ENCODE data around the gene PRKG2.
"Not testable (repeated sequence)": the region's sequence is repeated elsewhere in the genome, so short reads cannot be mapped to it uniquely, and the experiment has no call there.

PRKG2 gene

DNA sequence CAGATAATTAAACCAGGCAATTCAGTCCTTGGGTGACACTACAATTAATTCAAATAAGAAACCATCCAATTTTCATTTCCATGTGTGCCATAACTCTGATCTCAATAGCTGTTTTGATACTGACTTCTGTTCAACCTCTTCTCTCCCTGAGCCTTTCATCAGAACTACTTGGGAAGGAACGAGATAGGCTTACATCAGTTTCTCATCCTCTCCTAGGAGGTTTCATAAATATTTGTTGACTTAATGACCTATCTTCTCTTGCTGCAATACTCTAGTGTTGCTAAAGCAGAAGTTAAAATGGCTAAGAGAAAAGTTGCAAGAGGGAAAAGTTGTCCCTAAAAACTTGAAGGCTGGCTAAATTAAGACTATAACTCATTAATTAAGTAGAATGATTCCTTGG lies 41.8 kb downstream of the PRKG2 start:
- TF ChIP-seq, protein P1, sequence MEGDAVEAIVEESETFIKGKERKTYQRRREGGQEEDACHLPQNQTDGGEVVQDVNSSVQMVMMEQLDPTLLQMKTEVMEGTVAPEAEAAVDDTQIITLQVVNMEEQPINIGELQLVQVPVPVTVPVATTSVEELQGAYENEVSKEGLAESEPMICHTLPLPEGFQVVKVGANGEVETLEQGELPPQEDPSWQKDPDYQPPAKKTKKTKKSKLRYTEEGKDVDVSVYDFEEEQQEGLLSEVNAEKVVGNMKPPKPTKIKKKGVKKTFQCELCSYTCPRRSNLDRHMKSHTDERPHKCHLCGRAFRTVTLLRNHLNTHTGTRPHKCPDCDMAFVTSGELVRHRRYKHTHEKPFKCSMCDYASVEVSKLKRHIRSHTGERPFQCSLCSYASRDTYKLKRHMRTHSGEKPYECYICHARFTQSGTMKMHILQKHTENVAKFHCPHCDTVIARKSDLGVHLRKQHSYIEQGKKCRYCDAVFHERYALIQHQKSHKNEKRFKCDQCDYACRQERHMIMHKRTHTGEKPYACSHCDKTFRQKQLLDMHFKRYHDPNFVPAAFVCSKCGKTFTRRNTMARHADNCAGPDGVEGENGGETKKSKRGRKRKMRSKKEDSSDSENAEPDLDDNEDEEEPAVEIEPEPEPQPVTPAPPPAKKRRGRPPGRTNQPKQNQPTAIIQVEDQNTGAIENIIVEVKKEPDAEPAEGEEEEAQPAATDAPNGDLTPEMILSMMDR (IDR thresholded peaks at IDR 0.05): no peak
- DNase-seq (ENCODE audit: low spot score): no peak

DNA sequence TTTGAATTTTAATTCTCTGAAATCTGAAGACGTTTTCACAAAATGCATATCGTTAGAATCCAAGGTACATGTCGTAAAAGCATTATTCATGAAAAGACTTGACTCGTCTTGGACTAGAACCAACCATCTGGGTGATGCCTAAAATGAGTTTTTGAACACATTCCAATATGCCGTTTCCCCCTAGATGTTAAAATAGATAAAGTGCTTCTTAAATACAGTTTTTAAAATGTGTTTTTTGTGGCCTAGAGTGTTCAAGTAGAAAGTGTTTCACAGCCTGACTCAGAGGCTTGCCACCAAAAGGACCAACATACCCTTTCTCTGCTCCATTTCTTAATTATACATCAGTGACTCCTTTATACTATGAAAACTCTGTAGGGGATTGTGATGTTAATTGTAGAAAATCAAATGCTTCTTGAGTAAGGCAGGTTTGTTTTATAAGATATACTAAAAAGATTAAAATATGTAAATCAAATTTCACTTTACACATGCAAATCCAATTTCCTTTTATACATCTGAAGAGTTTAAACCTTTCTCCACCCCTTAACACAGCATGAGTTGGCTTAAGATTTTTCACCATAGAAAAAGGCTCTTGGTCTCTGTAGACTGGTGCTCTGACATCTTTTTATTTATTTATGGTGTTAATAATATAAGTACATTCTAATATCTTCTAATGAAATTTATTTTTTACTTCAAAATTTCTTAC lies 48.4 kb downstream of the PRKG2 start:
- DNase-seq (ENCODE audit: low spot score): no peak
- TF ChIP-seq, protein P1 (IDR thresholded peaks at IDR 0.05): no peak
- Histone ChIP-seq H3K4me3 (no peak overlapping the region), H3K27ac (no peak overlapping the region)

More for the DNA sequence above, 41.8 kb downstream of the PRKG2 start:
- H3K4me3 ChIP-seq: no peak overlapping the region
- no peak overlapping the region for H3K27ac ChIP-seq

DNA sequence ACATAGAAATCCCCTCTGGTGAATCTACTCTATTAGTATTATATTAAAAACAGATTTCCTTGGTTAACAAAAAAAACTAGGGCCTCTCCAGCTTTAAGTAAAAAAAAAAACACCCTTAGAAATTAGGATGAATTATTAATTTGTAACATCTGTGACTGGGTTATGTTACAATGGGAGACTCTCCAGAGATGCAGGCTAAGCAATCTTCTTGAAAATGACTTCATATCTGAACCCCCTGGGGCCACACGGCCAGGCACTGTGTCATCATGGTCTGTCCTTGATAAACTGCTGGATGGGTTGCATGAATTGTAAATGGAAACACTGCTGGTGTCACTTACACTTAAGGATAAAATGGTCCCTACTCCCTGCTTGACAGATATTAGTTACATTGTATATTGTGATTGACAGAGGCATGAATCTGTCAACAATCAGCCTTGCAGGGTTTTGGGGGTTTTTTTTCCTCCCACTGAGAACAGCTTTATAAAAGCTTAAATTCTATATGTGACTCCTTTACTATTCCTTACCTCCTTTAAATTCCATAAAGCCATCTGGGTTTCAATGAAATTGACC lies 49.1 kb downstream of the PRKG2 start:
- DNase-seq (ENCODE audit: low spot score): no peak
- TF ChIP-seq, protein P1 (IDR thresholded peaks at IDR 0.05): no peak
- H3K4me3 ChIP-seq: no peak overlapping the region
- H3K27ac ChIP-seq: no peak overlapping the region

DNA sequence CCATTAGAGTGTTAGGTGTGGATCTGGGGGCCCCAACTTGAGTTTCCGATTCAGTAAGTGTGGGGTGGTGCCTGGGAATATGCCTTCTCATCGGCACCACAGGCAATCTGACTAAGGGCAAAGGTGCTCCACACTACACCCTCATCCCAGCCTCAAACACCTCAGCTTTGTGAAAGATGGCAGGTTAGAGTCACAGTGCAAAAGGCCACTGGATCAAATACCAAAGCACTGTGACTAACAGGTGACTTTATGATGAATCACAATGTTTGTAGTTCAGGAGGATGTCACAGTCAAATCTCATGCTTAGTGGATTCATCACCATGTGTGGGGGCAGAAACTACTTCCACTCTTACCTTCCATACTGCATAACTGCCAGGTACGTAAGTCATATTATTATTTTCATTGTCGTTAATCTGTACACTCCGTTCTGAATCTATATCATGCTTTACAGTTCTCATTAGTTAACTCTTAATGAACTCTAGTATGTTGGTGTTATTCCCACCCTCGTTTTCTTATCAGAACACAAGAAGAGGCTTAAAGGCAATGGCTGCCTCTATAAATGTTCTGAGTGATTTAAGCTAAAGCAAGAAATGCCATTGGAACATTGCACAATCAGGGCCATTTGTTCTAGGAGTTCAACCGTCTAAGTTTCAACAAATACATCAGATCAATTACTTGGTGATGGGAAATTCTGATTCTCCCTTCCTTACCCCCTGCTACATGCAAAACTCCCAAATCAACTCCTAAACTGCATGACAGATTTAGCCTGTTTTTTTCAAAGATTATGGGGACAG lies 50.2 kb downstream of the PRKG2 start:
- Histone ChIP-seq H3K27ac (no peak overlapping the region), H3K4me3 (no peak overlapping the region)
- DNase-seq (ENCODE audit: low spot score): no peak
- TF ChIP-seq, protein P1 (IDR thresholded peaks at IDR 0.05): no peak

DNA sequence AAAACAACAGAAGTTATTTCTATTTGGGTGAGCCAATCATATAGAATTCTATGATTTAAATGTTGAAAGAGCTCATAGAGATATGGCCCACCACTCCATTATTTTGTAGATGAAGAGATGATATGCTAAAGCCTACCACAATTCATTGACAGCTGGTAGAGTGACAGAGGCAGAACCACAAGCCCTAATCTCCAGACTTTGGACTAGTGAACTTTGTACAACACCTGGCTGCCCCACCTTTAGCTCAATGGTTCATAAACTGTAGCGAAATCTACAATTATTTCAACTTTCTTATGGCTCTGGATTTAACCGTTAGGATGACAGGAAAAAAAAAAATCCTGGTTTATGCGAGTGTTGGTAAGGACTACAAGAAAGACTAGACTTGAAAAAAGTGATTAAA lies 50.9 kb downstream of the PRKG2 start:
- Histone ChIP-seq H3K27ac (no peak overlapping the region), H3K4me3 (no peak overlapping the region)
- DNase-seq (ENCODE audit: low spot score): no peak
- TF ChIP-seq, protein P1 (IDR thresholded peaks at IDR 0.05): no peak

DNA sequence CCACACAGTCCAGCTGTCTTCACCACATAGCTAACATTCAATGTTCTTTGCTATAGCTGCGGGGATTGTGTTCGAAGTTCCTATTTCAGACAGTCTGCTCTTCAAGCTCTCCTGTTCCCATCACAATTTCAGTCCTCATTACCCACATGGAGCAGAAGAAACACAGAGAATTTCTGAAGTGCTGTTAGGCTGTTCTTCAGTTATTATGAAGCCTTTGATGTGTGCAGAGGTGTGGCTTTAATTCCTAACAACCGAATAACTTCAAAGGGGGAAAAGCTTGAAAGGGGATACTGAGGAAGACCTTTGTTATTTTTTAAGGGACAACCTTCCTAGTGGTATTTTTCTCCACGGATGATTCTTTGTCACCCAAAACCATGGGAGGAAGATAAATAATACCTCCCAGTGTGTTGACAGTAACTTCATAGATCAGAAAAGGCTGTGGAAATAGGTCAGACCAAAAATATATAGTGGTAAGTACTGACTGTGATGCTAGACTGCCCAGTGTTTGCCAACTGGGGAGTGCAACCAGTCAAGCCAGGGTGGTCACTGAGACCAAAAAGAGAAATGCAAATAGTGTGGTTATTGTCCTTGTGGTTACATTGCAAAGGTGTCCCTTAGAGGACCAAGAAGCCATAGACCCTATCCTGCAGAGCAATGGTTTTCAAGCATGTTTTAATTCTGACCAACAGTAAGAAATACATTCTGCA lies 52.1 kb downstream of the PRKG2 start:
- Histone ChIP-seq H3K27ac (no peak overlapping the region), H3K4me3 (no peak overlapping the region)
- TF ChIP-seq, protein P1 (IDR thresholded peaks at IDR 0.05): no peak
- no peak for DNase-seq (ENCODE audit: low spot score)

DNA sequence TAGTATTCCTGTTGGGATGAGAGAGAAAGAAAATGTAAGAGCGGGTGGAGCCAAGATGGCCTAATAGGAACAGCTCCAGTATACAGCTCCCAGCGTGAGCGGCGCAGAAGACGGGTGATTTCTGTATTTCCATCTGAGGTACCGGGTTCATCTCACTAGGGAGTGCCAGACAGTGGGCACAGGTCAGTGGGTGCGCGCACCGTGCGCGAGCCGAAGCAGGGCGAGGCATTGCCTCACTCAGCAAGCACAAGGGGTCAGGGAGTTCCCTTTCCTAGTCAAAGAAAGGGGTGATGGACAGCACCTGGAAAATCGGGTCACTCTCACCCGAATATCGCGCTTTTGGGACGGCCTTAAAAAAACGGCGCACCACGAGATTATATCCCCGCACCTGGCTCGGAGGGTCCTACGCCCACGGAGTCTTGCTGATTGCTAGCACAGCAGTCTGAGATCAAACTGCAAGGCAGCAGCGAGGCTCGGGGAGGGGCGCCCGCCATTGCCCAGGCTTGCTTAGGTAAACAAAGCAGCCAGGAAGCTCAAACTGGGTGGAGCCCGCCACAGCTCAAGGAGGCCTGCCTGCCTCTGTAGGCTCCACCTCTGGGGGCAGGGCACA lies 61.2 kb downstream of the PRKG2 start:
- not testable (repeated sequence) for DNase-seq (ENCODE audit: low spot score); H3K27ac ChIP-seq
- H3K4me3 ChIP-seq: peak overlapping the region; percentile 32
